ENCODE measurements around the gene ALDH7A1.

The ALDH7A1 gene

GRCh38 chr5:126589536-126590297, 5.3 kb downstream of the ALDH7A1 start:
- DNase-seq = no peak
- no peaks in the 10 kb centered on the region for H3K9me3 ChIP-seq (ENCODE audit: severe bottlenecking)
- no peak overlapping the region for H3K27ac ChIP-seq
- no peak overlapping the region for H3K4me3 ChIP-seq (ENCODE audit: low read depth, low read length)
- peaks cover 12% of the 10 kb centered on the region for H3K36me3 ChIP-seq
- no peak for TF ChIP-seq CTCF (IDR thresholded peaks at IDR 0.05; ENCODE audit: low read depth, low read length)
- H3K27me3 ChIP-seq (ENCODE audit: insufficient read depth, low read depth, severe bottlenecking) = no peaks in the 10 kb centered on the region

GRCh38 chr5:126587551-126588390, 7.2 kb downstream of the ALDH7A1 start:
- Histone ChIP-seq H3K27me3 (ENCODE audit: insufficient read depth, low read depth, severe bottlenecking) (no peaks in the 10 kb centered on the region), H3K27ac (no peak overlapping the region), H3K4me3 (ENCODE audit: low read depth, low read length) (no peak overlapping the region), H3K36me3 (peaks cover 14% of the 10 kb centered on the region), H3K9me3 (ENCODE audit: severe bottlenecking) (no peaks in the 10 kb centered on the region)
- no peak for TF ChIP-seq CTCF (IDR thresholded peaks at IDR 0.05; ENCODE audit: low read depth, low read length)
- DNase-seq = no peak

GRCh38 chr5:126583761-126584160, 11.3 kb downstream of the ALDH7A1 start:
- DNase-seq = no peak
- Histone ChIP-seq H3K36me3 (peaks cover 26% of the 10 kb centered on the region), H3K27ac (no peak overlapping the region), H3K27me3 (ENCODE audit: insufficient read depth, low read depth, severe bottlenecking) (no peaks in the 10 kb centered on the region), H3K9me3 (ENCODE audit: severe bottlenecking) (no peaks in the 10 kb centered on the region), H3K4me3 (ENCODE audit: low read depth, low read length) (no peak overlapping the region)
- TF ChIP-seq CTCF (IDR thresholded peaks at IDR 0.05; ENCODE audit: low read depth, low read length) = no peak

DNA sequence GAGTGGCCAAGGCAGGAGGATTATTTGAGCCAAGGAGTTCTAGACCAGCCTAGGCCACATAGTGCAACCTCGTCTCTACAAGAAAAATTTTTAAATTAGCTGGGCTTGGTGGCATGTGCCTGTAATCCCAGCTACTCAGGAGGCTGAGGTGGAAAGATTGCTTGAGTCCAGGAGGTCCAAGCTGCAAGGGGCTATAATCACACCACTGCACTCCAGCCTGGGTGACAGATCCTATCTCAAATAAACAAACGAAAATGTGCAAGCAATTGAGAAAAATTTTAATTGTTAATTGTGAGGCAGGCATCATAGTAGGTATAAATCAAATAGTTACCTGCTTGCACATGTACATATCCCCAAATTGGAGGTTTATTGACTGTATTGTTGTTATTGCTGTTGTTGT, 15.3 kb downstream of the ALDH7A1 start:
- TF ChIP-seq CTCF (IDR thresholded peaks at IDR 0.05; ENCODE audit: low read depth, low read length) = no peak
- Histone ChIP-seq H3K27ac (no peak overlapping the region), H3K36me3 (peaks cover 41% of the 10 kb centered on the region), H3K4me3 (ENCODE audit: low read depth, low read length) (no peak overlapping the region), H3K9me3 (ENCODE audit: severe bottlenecking) (no peaks in the 10 kb centered on the region), H3K27me3 (ENCODE audit: insufficient read depth, low read depth, severe bottlenecking) (no peaks in the 10 kb centered on the region)
- no peak for DNase-seq

DNA sequence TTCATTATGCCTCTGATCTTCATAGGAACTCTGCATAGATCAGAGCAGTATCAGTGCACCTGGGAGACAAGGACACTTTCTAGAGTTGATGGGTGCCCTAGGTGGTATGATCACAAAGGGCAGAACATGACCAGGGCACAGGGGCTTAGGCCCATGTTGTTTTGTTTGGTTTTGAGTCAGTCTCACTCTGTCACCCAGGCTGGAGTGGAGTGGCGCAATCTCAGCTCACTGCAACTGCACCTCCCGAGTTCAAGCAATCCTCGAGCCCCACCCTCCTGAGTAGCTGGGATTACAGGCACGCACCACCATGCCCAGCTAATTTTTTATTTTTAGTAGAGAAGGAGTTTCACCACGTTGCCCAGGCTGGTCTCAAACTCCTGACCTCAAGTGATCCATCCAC, 17.6 kb downstream of the ALDH7A1 start:
- Histone ChIP-seq H3K9me3 (ENCODE audit: severe bottlenecking) (no peaks in the 10 kb centered on the region), H3K27me3 (ENCODE audit: insufficient read depth, low read depth, severe bottlenecking) (no peaks in the 10 kb centered on the region), H3K27ac (no peak overlapping the region), H3K4me3 (ENCODE audit: low read depth, low read length) (no peak overlapping the region), H3K36me3 (peaks cover 41% of the 10 kb centered on the region)
- no peak for DNase-seq
- TF ChIP-seq CTCF (IDR thresholded peaks at IDR 0.05; ENCODE audit: low read depth, low read length) = no peak
